Activated T-cell treated with anti-CD3 and anti-CD28 coated beads, Interleukin-2, amount 50 U/mL, for 72 hours (primary cell): ENCODE data around the gene MLPH. TPM values are rescaled to one million over a fixed set of nuclear protein-coding genes. Genes with fewer than 3 reads are reported as not detected.

ENCODE experiments used
- ATAC-seq, 2 donors: fragments of 150-1000 bp; cut with Tn5 transposase; replicated peaks in 1 of 2; 2 replicates each; pipeline ENCODE4 v1.10.0; 2021; ENCODE audit warnings: moderate library complexity in 2 of 2, mild to moderate bottlenecking in 1 of 2
- DNase-seq, 2 donors: peaks; one replicate each; pipeline ENCODE4 v3.0.0; 2021 to 2022; ENCODE audit warnings: mixed read lengths in 1 of 2
- H3K27ac Mint-ChIP-seq: one replicate; pipeline ENCODE4 v1.8.0; 2022; ENCODE audit warnings: mild to moderate bottlenecking, moderate library complexity, mixed read lengths
- H3K27me3 Mint-ChIP-seq: one replicate; pipeline ENCODE4 v1.8.0; 2022; ENCODE audit warnings: low read depth, mixed read lengths
- H3K36me3 Mint-ChIP-seq, 2 donors: one replicate each; pipeline ENCODE4 v1.8.0; 2022; ENCODE audit warnings: mixed read lengths in 2 of 2, mild to moderate bottlenecking in 1 of 2; ENCODE audit not compliant: insufficient read depth in 2 of 2
- H3K4me1 Mint-ChIP-seq: one replicate; pipeline ENCODE4 v1.8.0; 2022; ENCODE audit warnings: low read depth, mixed read lengths
- H3K4me3 Mint-ChIP-seq, 2 donors: one replicate each; pipeline ENCODE4 v1.8.0; 2022; ENCODE audit warnings: mild to moderate bottlenecking in 2 of 2, mixed read lengths in 2 of 2, moderate library complexity in 2 of 2
- H3K9me3 Mint-ChIP-seq, 2 donors: one replicate each; pipeline ENCODE4 v1.8.0; 2022; ENCODE audit warnings: mixed read lengths in 2 of 2
- total RNA-seq, 2 donors: library from RNA; stranded (reverse); gene quantifications; one replicate each; pipeline ENCODE4 v1.2.3, GENCODE V29; 2022

MLPH gene
- total RNA-seq, 2 donors from 2014 or later, result 0.36 TPM; not detected in 1

- Mint-ChIP-seq H3K27me3 (no peaks in the 10 kb centered on the region), H3K36me3 (no peaks in the 10 kb centered on the region), H3K4me3 (no peak overlapping the region), H3K4me1 (no peaks in the 10 kb centered on the region), H3K27ac (no peak overlapping the region), H3K9me3 (no peaks in the 10 kb centered on the region)
- DNase-seq (no peak), ATAC-seq (no peak)
Measured at GRCh38 chr2:237540823-237541222, 53.8 kb downstream of the MLPH start.

GRCh38 chr2:237541243-237541642 is 54.2 kb downstream of the MLPH start:
- no peaks in the 10 kb centered on the region for H3K9me3 Mint-ChIP-seq
- H3K4me1 Mint-ChIP-seq, result no peaks in the 10 kb centered on the region
- no peak overlapping the region for H3K4me3 Mint-ChIP-seq
- no peak for DNase-seq
- ATAC-seq, result no peak
- no peaks in the 10 kb centered on the region for H3K27me3 Mint-ChIP-seq
- H3K27ac Mint-ChIP-seq, result no peak overlapping the region
- no peaks in the 10 kb centered on the region for H3K36me3 Mint-ChIP-seq

DNA sequence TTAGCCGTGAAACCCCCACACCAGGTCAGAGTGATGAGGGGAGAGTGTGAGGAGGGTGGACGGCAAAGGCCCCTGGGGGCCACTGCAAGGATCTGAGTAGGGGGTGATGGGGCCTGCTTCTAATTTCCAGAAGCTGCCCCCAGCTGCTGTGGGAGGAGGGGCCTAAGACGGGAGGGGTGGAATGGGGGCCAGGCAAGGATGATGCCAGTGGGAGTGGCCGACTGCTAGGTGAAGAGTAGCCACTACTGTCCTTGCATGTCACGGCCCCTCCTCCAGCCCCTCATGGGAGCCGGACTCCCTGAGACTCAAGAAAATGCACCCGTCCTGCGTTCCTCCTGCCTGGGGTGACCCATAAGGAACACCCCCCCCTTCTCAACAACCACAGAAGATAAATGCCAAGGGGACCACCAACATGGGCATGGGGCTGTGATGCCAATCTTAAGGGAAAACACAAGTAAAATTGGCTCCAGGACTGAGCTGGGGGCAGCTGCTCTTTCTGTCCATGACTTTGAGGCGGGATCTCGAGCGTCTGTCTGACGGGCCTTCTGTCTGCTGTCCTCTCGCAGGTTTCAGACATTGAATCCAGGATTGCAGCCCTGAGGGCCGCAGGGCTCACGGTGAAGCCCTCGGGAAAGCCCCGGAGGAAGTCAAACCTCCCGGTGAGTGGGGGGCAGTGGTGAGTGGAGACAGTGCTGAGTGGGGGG is 55.1 kb downstream of the MLPH start:
- Mint-ChIP-seq H3K27me3 (no peaks in the 10 kb centered on the region), H3K4me3 (no peak overlapping the region), H3K4me1 (no peaks in the 10 kb centered on the region), H3K36me3 (no peaks in the 10 kb centered on the region), H3K9me3 (no peaks in the 10 kb centered on the region), H3K27ac (no peak overlapping the region)
- ATAC-seq, result no peak
- no peak for DNase-seq

- Mint-ChIP-seq H3K9me3 (no peaks in the 10 kb centered on the region), H3K27me3 (peaks cover 8% of the 10 kb centered on the region), H3K4me3 (no peak overlapping the region), H3K4me1 (no peaks in the 10 kb centered on the region), H3K36me3 (no peaks in the 10 kb centered on the region), H3K27ac (no peak overlapping the region)
- DNase-seq (no peak), ATAC-seq (no peak)
Measured at GRCh38 chr2:237546040-237546875, 59.2 kb downstream of the MLPH start.

DNA sequence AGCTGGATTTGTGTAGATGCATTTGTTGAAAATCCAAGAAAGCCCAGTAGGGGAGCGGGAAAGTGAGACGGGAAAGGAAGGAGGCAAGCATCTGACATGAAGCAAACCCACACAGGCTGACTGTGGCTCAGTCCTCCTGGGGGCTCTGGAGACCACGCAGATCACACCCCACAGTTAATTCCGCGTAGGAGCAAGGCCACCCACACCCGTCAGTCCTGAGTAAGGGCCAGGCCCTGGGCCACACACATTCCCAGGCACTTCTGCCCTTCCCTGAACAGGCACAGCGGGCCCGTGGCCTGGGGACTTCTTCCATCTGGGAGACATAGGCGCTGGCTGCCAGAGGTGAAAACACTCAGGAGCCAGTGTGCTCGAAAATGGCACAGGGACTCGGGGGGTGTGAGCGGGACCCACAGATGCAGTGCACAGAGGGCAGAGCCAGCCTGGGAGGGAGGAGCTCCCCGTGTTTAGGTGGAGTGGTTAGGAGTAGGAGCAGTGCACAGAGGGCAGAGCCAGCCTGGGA is 59.9 kb downstream of the MLPH start:
- DNase-seq (no peak), ATAC-seq (no peak)
- peaks cover 8% of the 10 kb centered on the region for H3K27me3 Mint-ChIP-seq
- no peak overlapping the region for H3K27ac Mint-ChIP-seq
- H3K36me3 Mint-ChIP-seq, result no peaks in the 10 kb centered on the region
- no peaks in the 10 kb centered on the region for H3K9me3 Mint-ChIP-seq
- no peaks in the 10 kb centered on the region for H3K4me1 Mint-ChIP-seq
- H3K4me3 Mint-ChIP-seq, result no peak overlapping the region

DNA sequence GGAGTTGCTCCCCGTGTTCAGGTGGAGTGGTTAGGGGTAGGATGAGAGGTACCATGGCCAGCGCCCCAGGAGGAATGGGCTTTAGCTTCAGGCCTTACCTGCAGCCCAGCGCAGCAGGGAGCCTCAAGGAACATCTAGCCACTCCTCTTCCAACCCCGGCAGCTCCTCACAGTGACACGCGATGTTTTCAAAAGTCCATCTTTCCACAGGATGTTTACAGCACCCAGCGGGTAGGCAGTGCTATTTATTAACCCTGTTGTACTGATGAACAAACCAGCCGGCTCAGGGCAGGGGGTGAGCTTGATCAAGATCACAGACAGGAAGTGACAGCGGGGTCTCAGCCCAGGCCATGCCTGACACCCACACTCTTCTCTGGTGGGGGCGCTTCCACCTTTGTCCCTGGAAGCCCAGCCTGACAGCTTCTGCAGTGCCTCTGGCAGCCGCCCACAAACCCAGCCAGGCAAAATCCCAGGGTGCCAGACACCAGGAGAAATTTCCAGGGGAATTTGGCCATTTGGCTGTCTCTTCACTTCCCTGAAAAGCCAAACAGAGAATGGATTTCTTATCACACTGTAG is 60.9 kb downstream of the MLPH start:
- DNase-seq (no peak), ATAC-seq (no peak)
- peaks cover 8% of the 10 kb centered on the region for H3K27me3 Mint-ChIP-seq
- H3K4me1 Mint-ChIP-seq, result no peaks in the 10 kb centered on the region
- H3K36me3 Mint-ChIP-seq, result no peaks in the 10 kb centered on the region
- H3K27ac Mint-ChIP-seq, result no peak overlapping the region
- no peak overlapping the region for H3K4me3 Mint-ChIP-seq
- H3K9me3 Mint-ChIP-seq, result no peaks in the 10 kb centered on the region

- H3K27me3 Mint-ChIP-seq, result peaks cover 8% of the 10 kb centered on the region
- H3K9me3 Mint-ChIP-seq, result peaks cover 2 to 3% of the 10 kb centered on the region in 2 donors
- no peaks in the 10 kb centered on the region for H3K4me1 Mint-ChIP-seq
- DNase-seq (no peak), ATAC-seq (no peak)
- no peak overlapping the region for H3K4me3 Mint-ChIP-seq
- no peak overlapping the region for H3K27ac Mint-ChIP-seq
- H3K36me3 Mint-ChIP-seq, result peaks cover 0 to 3% of the 10 kb centered on the region in 2 donors
Measured at GRCh38 chr2:237549216-237549615, 62.2 kb downstream of the MLPH start.

GRCh38 chr2:237549643-237550415 is 62.8 kb downstream of the MLPH start:
- Mint-ChIP-seq H3K27ac (no peak overlapping the region), H3K36me3 (peaks cover 0 to 4% of the 10 kb centered on the region in 2 donors), H3K4me1 (no peaks in the 10 kb centered on the region), H3K27me3 (peaks cover 8% of the 10 kb centered on the region), H3K9me3 (peaks cover 2 to 3% of the 10 kb centered on the region in 2 donors), H3K4me3 (no peak overlapping the region)
- ATAC-seq, result no peak
- no peak for DNase-seq

DNA sequence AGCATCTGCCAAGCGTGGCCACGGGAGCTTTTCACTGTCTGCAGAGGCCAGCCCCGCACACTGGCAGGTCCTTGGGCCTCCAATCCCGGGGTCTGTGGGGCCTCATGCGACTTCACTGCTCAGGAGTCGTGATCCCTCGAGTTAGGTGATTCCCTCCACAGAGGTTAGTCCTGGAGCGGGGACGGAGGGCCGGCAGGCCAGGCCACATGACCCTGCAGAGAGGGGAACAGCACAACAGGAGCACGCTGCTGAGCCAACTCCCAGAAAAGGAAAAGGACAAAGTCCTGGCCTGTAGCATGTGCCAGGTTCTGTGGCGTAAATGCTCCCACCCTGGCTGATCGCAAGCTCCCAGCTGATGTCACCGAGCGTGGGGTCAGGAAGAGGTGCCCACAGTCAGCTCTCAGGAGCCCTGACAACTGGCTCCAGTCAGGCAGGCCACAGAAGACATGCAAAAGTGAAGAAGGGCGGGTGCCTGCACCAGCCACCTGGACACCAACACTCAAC is 64.1 kb downstream of the MLPH start:
- H3K4me3 Mint-ChIP-seq, result no peak overlapping the region
- no peaks in the 10 kb centered on the region for H3K4me1 Mint-ChIP-seq
- H3K27ac Mint-ChIP-seq, result no peak overlapping the region
- ATAC-seq (no peak), DNase-seq (no peak)
- H3K27me3 Mint-ChIP-seq, result peaks cover 10% of the 10 kb centered on the region
- peaks cover 4 to 6% of the 10 kb centered on the region in 2 donors for H3K36me3 Mint-ChIP-seq
- H3K9me3 Mint-ChIP-seq, result peaks cover 4 to 6% of the 10 kb centered on the region in 2 donors

GRCh38 chr2:237552908-237553307 is 65.9 kb downstream of the MLPH start:
- peaks cover 12% of the 10 kb centered on the region for H3K4me1 Mint-ChIP-seq
- ATAC-seq, result no peak
- peaks cover 4 to 8% of the 10 kb centered on the region in 2 donors for H3K9me3 Mint-ChIP-seq
- peaks cover 8 to 11% of the 10 kb centered on the region in 2 donors for H3K36me3 Mint-ChIP-seq
- DNase-seq, result no peak
- H3K4me3 Mint-ChIP-seq, result no peak overlapping the region
- H3K27ac Mint-ChIP-seq, result no peak overlapping the region
- H3K27me3 Mint-ChIP-seq, result peaks cover 24% of the 10 kb centered on the region

- peaks cover 14% of the 10 kb centered on the region for H3K4me1 Mint-ChIP-seq
- no peak overlapping the region for H3K27ac Mint-ChIP-seq
- peaks cover 8 to 11% of the 10 kb centered on the region in 2 donors for H3K36me3 Mint-ChIP-seq
- no peak overlapping the region for H3K4me3 Mint-ChIP-seq
- ATAC-seq (no peak), DNase-seq (no peak)
- peaks cover 27% of the 10 kb centered on the region for H3K27me3 Mint-ChIP-seq
- peaks cover 4 to 8% of the 10 kb centered on the region in 2 donors for H3K9me3 Mint-ChIP-seq
Measured at GRCh38 chr2:237553948-237554347, 66.9 kb downstream of the MLPH start.

DNA sequence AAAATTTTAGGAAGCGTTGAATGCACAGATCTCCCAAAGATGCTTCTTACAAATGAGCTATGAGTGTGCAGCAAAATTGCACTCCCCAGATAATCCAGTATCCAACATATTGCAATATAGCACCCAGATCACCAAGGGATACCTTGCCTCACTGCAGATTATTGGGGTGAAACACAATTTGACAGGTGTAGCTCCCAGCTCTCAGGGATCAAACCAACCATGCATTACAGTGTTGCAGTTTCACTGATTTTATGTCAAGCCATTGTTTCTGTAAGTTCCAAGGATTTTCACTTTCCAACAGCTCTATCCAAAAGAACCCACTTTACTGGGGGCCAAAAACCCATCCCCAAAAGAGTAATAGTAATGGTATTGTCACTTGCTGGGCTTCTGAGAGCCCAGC is 68.5 kb downstream of the MLPH start:
- ATAC-seq, result no peak
- H3K27me3 Mint-ChIP-seq, result peaks cover 30% of the 10 kb centered on the region
- H3K4me1 Mint-ChIP-seq, result peaks cover 14% of the 10 kb centered on the region
- peaks cover 4 to 8% of the 10 kb centered on the region in 2 donors for H3K9me3 Mint-ChIP-seq
- H3K36me3 Mint-ChIP-seq, result peaks cover 8 to 11% of the 10 kb centered on the region in 2 donors
- no peak overlapping the region for H3K27ac Mint-ChIP-seq
- H3K4me3 Mint-ChIP-seq, result no peak overlapping the region
- no peak for DNase-seq
